HCT116 (cell line): ENCODE data around the gene KLHL11. TPM values are rescaled to one million over a fixed set of nuclear protein-coding genes. Genes with fewer than 3 reads are reported as not detected.

Experiments used
- ATAC-seq: fragments of 200-7000 bp; cut with Tn5 transposase; 2 replicates; pipeline ENCODE4 v1.9.1; 2020; ENCODE audit warnings: mild to moderate bottlenecking, moderate library complexity
- BruUV-seq: library from RNA; stranded (reverse); fragments of 400-500 nt; replicated peaks from 2 replicates; lab custom pipeline; 2021; lab: Mats Ljungman, UMichigan
- CTCF ChIA-PET: fragments of 300-600 bp; sonication (Branson Sonifier 250); formaldehyde crosslinking; loops from one replicate; lab custom pipeline; 2021; ENCODE audit warnings: antibody characterized with exemption; lab: Charles Lee
- POLR2A ChIA-PET: fragments of 300-600, 350-600 bp; sonication (Branson Sonifier 250); formaldehyde crosslinking; loops from one replicate; lab custom pipeline; 2021; ENCODE audit warnings: antibody characterized with exemption; lab: Charles Lee
- RAD21 ChIA-PET, 2 experiments: fragments of 300-600 bp; sonication (Branson Sonifier 250); formaldehyde crosslinking; loops; one replicate each; lab custom pipeline; 2023; ENCODE audit warnings: low total read pairs in 2 of 2; ENCODE audit not compliant: uncharacterized antibody in 2 of 2, unreplicated experiment in 2 of 2, low non-redundant PET in 1 of 2; lab: Charles Lee
- DNase-seq: peaks from one replicate; pipeline ENCODE4 v3.0.0-alpha.2; 2010; ENCODE audit warnings: low read depth, low spot score
- H2AFZ ChIP-seq: fragments of 200-600 bp; shearing (Covaris generic), sonication (generic); 2 replicates; pipeline ENCODE4 v1.6.1; 2017; ENCODE audit warnings: low read depth, mixed run types, mixed read lengths, antibody characterized with exemption, low read length; ENCODE audit not compliant: poor library complexity, severe bottlenecking
- H3K27ac ChIP-seq: 2 replicates; pipeline ENCODE4 v1.5.1; 2012; ENCODE audit warnings: low read depth, low read length
- H3K27me3 ChIP-seq: fragments of 200-600 bp; sonication (generic); 2 replicates; pipeline ENCODE4 v1.6.1; 2016; ENCODE audit warnings: mixed run types, low read length, mixed read lengths; ENCODE audit not compliant: insufficient read depth
- H3K36me3 ChIP-seq, 2 experiments: fragments of 200-500 bp in 1 of 2; fragments of 200-600 bp in 1 of 2; sonication (Bioruptor generic) in 1 of 2; sonication (generic) in 1 of 2; 2 replicates each; pipeline versions ENCODE4 v1.5.1 to v1.6.1; 2014 to 2016; ENCODE audit warnings: low read length in 2 of 2, inconsistent platforms in 1 of 2, mixed read lengths in 1 of 2, mixed run types in 1 of 2; ENCODE audit not compliant: insufficient read depth in 2 of 2, control insufficient read depth in 1 of 2
- H3K4me1 ChIP-seq, 2 experiments: fragments of 200-600 bp in 1 of 2; sonication (generic) in 1 of 2; 2 replicates each; pipeline versions ENCODE4 v1.5.1 to v1.6.1; 2012 to 2017; ENCODE audit warnings: low read length in 2 of 2, inconsistent platforms in 1 of 2, mild to moderate bottlenecking in 1 of 2, mixed read lengths in 1 of 2, mixed run types in 1 of 2, moderate library complexity in 1 of 2; ENCODE audit not compliant: insufficient read depth in 2 of 2, control insufficient read depth in 1 of 2
- H3K4me2 ChIP-seq: fragments of 200-600 bp; sonication (generic); 2 replicates; pipeline ENCODE4 v1.6.1; 2017; ENCODE audit warnings: mixed run types, low read length, mixed read lengths
- H3K4me3 ChIP-seq, 2 experiments: fragments of 200-600 bp in 1 of 2; sonication (generic) in 1 of 2; replicated peaks in 1 of 2; 2 replicates each; pipeline ENCODE4 v1.5.1; 2011 to 2016; ENCODE audit warnings: low read length in 2 of 2, control low read depth in 1 of 2, low read depth in 1 of 2, mild to moderate bottlenecking in 1 of 2, mixed read lengths in 1 of 2, mixed run types in 1 of 2
- H3K79me2 ChIP-seq: fragments of 200-600 bp; sonication (generic); 2 replicates; pipeline ENCODE4 v1.6.1; 2017; ENCODE audit warnings: mild to moderate bottlenecking, mixed run types, low read length, moderate library complexity, mixed read lengths; ENCODE audit not compliant: insufficient read depth
- H3K9ac ChIP-seq: fragments of 200-600 bp; sonication (generic); 2 replicates; pipeline ENCODE4 v1.6.1; 2016; ENCODE audit warnings: low read length, mixed read lengths
- H3K9me2 ChIP-seq: fragments of 200-600 bp; sonication (generic), shearing (Covaris generic); 2 replicates; pipeline ENCODE4 v1.6.1; 2017; ENCODE audit warnings: mixed run types, mild to moderate bottlenecking, moderate library complexity; ENCODE audit not compliant: insufficient read depth
- H3K9me3 ChIP-seq, 2 experiments: fragments of 200-500 bp in 1 of 2; fragments of 200-600 bp in 1 of 2; sonication (Bioruptor generic) in 1 of 2; sonication (generic) in 1 of 2; 2 replicates each; pipeline ENCODE4 v1.6.1; 2014 to 2017; ENCODE audit warnings: low read length in 2 of 2, mixed read lengths in 2 of 2, inconsistent platforms in 1 of 2, low read depth in 1 of 2, mild to moderate bottlenecking in 1 of 2, mixed run types in 1 of 2, moderate library complexity in 1 of 2; ENCODE audit not compliant: control insufficient read depth in 1 of 2, insufficient read depth in 1 of 2
- H4K20me1 ChIP-seq: fragments of 200-600 bp; sonication (generic), shearing (Covaris generic); 2 replicates; pipeline ENCODE4 v1.6.1; 2017; ENCODE audit warnings: mixed run types, mild to moderate bottlenecking, moderate library complexity; ENCODE audit not compliant: insufficient read depth
- ATF3 ChIP-seq: IDR thresholded peaks from 2 replicates; pipeline ENCODE4 v1.6.1; 2012
- CBX3 ChIP-seq: IDR thresholded peaks from 2 replicates; pipeline ENCODE4 v1.6.1; 2012; ENCODE audit warnings: low read depth
- CEBPB ChIP-seq: IDR thresholded peaks from 2 replicates; pipeline ENCODE4 v1.6.1; 2012; ENCODE audit warnings: low read depth
- CTCF ChIP-seq, 3 experiments: fragments of 200-600 bp in 1 of 3; sonication (generic) in 1 of 3; IDR thresholded peaks in 2 of 3; conservative IDR thresholded peaks in 1 of 3; 2 replicates each; pipeline ENCODE4 v1.5.1; 2012 to 2017; ENCODE audit warnings: low read depth in 2 of 3, low read length in 2 of 3, antibody characterized with exemption in 1 of 3, borderline replicate concordance in 1 of 3, control low read depth in 1 of 3, mild to moderate bottlenecking in 1 of 3, mixed read lengths in 1 of 3, mixed run types in 1 of 3, moderate library complexity in 1 of 3; ENCODE audit not compliant: insufficient read depth in 1 of 3
- EGR1 ChIP-seq: IDR thresholded peaks from 2 replicates; pipeline ENCODE4 v1.6.1; 2012; ENCODE audit warnings: low read depth
- ELF1 ChIP-seq: IDR thresholded peaks from 2 replicates; pipeline ENCODE4 v1.6.1; 2012; ENCODE audit warnings: low read depth, borderline replicate concordance
- EZH2 ChIP-seq: fragments of 200-600 bp; sonication (generic); IDR thresholded peaks from 2 replicates; pipeline ENCODE4 v1.6.1; 2017; ENCODE audit warnings: antibody characterized with exemption, mixed run types
- EZH2phosphoT487 ChIP-seq: fragments of 200-600 bp; IDR thresholded peaks from 2 replicates; pipeline ENCODE4 v1.6.1; 2018; ENCODE audit warnings: antibody characterized with exemption, borderline replicate concordance
- POLR2A ChIP-seq: IDR thresholded peaks from 2 replicates; pipeline ENCODE4 v1.7.0; 2011; ENCODE audit warnings: borderline replicate concordance; ENCODE audit not compliant: insufficient read depth, insufficient read length; ENCODE audit errors: extremely low read depth
- POLR2AphosphoS5 ChIP-seq: IDR thresholded peaks from 2 replicates; pipeline ENCODE4 v1.6.1; 2011; ENCODE audit warnings: mild to moderate bottlenecking, low read depth, low read length, moderate library complexity
- SIN3A ChIP-seq: IDR thresholded peaks from 2 replicates; pipeline ENCODE4 v1.6.1; 2012; ENCODE audit warnings: low read depth
- SRF ChIP-seq: IDR thresholded peaks from 2 replicates; pipeline ENCODE4 v1.6.1; 2012; ENCODE audit warnings: low read depth
- TCF7L2 ChIP-seq: IDR thresholded peaks from 2 replicates; pipeline ENCODE4 v1.7.0; 2011; ENCODE audit warnings: borderline replicate concordance, inconsistent platforms; ENCODE audit not compliant: insufficient read depth, insufficient read length; ENCODE audit errors: extremely low read depth
- ZBTB33 ChIP-seq: IDR thresholded peaks from 2 replicates; pipeline ENCODE4 v1.6.1; 2011; ENCODE audit warnings: mild to moderate bottlenecking, low read length, moderate library complexity; ENCODE audit not compliant: insufficient replicate concordance; ENCODE audit errors: extremely low read depth
- ZFX ChIP-seq: fragments of 450-650 bp; IDR thresholded peaks from 2 replicates; pipeline ENCODE4 v1.6.1; 2017
- ZNF274 ChIP-seq: fragments of 200-500 bp; sonication (Bioruptor generic); IDR thresholded peaks from 2 replicates; pipeline ENCODE4 v1.6.1; 2014; ENCODE audit warnings: mild to moderate bottlenecking, low read depth, low read length, inconsistent platforms
- intact Hi-C: fragments of 100-400 bp; cut with micrococcal nuclease; formaldehyde crosslinking; loops from 2 replicates; pipeline ENCODE4 v1.10.0; 2022
- total RNA-seq: library from RNA; stranded (reverse); gene quantifications from one replicate; pipeline ENCODE4 v1.2.1, GENCODE V29; 2021; ENCODE audit not compliant: unreplicated experiment

Gene KLHL11
- total RNA-seq, 1 experiment from 2014 or later = 22.4 TPM

GRCh38 chr17:41901646-41902045 is 36.4 kb upstream of the KLHL11 start:
- Histone ChIP-seq H3K79me2 (no peaks in the 10 kb centered on the region), H4K20me1 (no peaks in the 10 kb centered on the region), H3K9me3 (no peaks in the 10 kb centered on the region), H3K4me3 (no peak overlapping the region), H3K36me3 (peaks cover 48 to 63% of the 10 kb centered on the region in 2 experiments), H3K4me2 (no peak overlapping the region), H3K4me1 (no peaks in the 10 kb centered on the region), H3K9ac (no peak overlapping the region), H3K27ac (no peak overlapping the region), H3K9me2 (no peaks in the 10 kb centered on the region), H3K27me3 (no peaks in the 10 kb centered on the region), H2AFZ (no peak overlapping the region)
- TF ChIP-seq ZFX (no peak), POLR2A (no peak), EGR1 (no peak), ZBTB33 (no peak), POLR2AphosphoS5 (no peak), ZNF274 (no peak), SIN3A (no peak), EZH2phosphoT487 (no peak), EZH2 (no peak), ELF1 (no peak), TCF7L2 (no peak), CTCF (IDR thresholded peaks at IDR 0.05 in 2 of 3, conservative IDR thresholded peaks at IDR 0.05 in 1 of 3; ENCODE audit: borderline replicate concordance in 1 of 3, insufficient read depth in 1 of 3, low read depth in 2 of 3, low read length in 2 of 3) (no peak), CBX3 (no peak), SRF (no peak), CEBPB (no peak), ATF3 (no peak)
- no TSS peak for BruUV-seq
- ChIA-PET RAD21 (no interaction called here), POLR2A (no interaction called here), CTCF (no interaction called here)
- no peak for ATAC-seq
- intact Hi-C loops = no loop called here
- no peak for DNase-seq
